HepG2 (cell line): Measurements from ENCODE around the gene CGNL1.

ENCODE experiments used
- CTCF ChIP-seq: sonication (generic); formaldehyde crosslinking; IDR thresholded peaks from 2 replicates; pipeline ENCODE4 v1.5.0; 2020; ENCODE audit warnings: mild to moderate bottlenecking, missing genetic modification reagents, moderate library complexity
- E2F5 ChIP-seq: sonication (generic); formaldehyde crosslinking; conservative IDR thresholded peaks from 2 replicates; pipeline ENCODE4 v1.4.0; 2020; ENCODE audit warnings: missing genetic modification reagents
- EP300 ChIP-seq, 3 experiments: sonication (generic) in 1 of 3; formaldehyde crosslinking in 1 of 3; IDR thresholded peaks; 2 replicates each; pipeline versions ENCODE4 v1.5.1 to v1.6.1; 2011 to 2020; ENCODE audit warnings: low read depth in 2 of 3, low read length in 2 of 3, borderline replicate concordance in 1 of 3, improper control_type of control experiment in 1 of 3, mild to moderate bottlenecking in 1 of 3, missing genetic modification reagents in 1 of 3, moderate library complexity in 1 of 3
- JUND ChIP-seq: sonication (generic); formaldehyde crosslinking; IDR thresholded peaks from 2 replicates; pipeline ENCODE4 v1.8.0; 2022; ENCODE audit warnings: mild to moderate bottlenecking, missing genetic modification reagents
- KDM5A ChIP-seq: fragments of 200-600 bp; sonication (generic); IDR thresholded peaks from 2 replicates; pipeline ENCODE4 v1.7.0; 2018; ENCODE audit warnings: antibody characterized with exemption, mild to moderate bottlenecking, low read length, borderline replicate concordance
- POLR2AphosphoS5 ChIP-seq: IDR thresholded peaks from 2 replicates; pipeline ENCODE4 v1.6.1; 2012; ENCODE audit warnings: low read depth, low read length
- REST ChIP-seq, 2 experiments: IDR thresholded peaks; 2 replicates each; pipeline ENCODE4 v1.6.1; 2011 to 2012; ENCODE audit warnings: low read length in 2 of 2, borderline replicate concordance in 1 of 2, low read depth in 1 of 2, mild to moderate bottlenecking in 1 of 2, moderate library complexity in 1 of 2
- SP1 ChIP-seq, 2 experiments: fragments of 450-650 bp in 1 of 2; sonication (generic) in 1 of 2; formaldehyde crosslinking in 1 of 2; IDR thresholded peaks; 2 replicates each; pipeline versions ENCODE4 v1.4.0 to v1.6.1; 2016 to 2020; ENCODE audit warnings: missing genetic modification reagents in 1 of 2
- SUZ12 ChIP-seq: fragments of 150-350 bp; IDR thresholded peaks from 2 replicates; pipeline ENCODE4 v1.6.1; 2014; ENCODE audit warnings: low read depth, low read length
- TCF7 ChIP-seq: sonication (generic); IDR thresholded peaks from 2 replicates; pipeline ENCODE4 v1.6.1; 2016; ENCODE audit warnings: antibody characterized with exemption, low read depth
- ZNF331 ChIP-seq: sonication (generic); formaldehyde crosslinking; IDR thresholded peaks from 2 replicates; pipeline ENCODE4 v1.4.0; 2020; ENCODE audit warnings: missing genetic modification reagents
- TF ChIP-seq, protein P1 (sequence below): sonication (generic); formaldehyde crosslinking; IDR thresholded peaks from 2 replicates; pipeline ENCODE4 v1.4.0; 2020; ENCODE audit warnings: missing genetic modification reagents
- TF ChIP-seq, protein P2 (sequence below): sonication (generic); formaldehyde crosslinking; IDR thresholded peaks from 2 replicates; pipeline ENCODE4 v1.4.0; 2020; ENCODE audit warnings: missing genetic modification reagents
- TF ChIP-seq, protein P3 (sequence below): IDR thresholded peaks from 2 replicates; pipeline ENCODE4 v1.6.1; 2012; ENCODE audit warnings: low read depth, low read length, improper control_type of control experiment

DNA sequence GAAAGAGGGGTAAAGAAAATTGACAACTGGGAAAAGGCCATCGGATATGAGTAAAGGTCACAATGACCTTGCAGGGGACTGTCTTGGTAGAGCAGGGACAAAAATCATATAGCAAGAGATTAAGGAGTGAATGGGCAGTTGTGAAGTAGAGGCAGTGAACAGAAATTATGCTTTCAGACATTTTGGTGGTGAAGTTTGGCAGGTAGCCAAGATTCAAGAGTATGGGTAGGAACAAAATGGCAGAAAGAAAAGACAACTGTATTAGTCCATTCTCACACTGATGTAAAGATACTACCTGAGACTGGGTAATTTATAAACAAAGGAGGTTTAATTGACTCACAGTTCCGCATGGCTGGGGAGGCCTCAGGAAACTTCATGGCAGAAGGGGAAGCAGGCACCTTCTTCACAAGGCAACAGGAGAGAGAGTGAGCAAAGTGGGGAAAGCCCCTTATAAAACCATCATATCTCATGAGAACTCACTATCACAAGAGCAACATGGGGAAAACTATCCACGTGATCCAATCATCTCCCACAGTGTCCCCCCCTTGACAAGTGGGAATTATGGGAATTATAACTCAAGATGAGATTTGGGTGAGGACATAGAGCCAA, 84.0 kb downstream of the CGNL1 start:
- TF ChIP-seq CTCF (CRISPR knock-in tag), result no peak
- TF ChIP-seq KDM5A, result no peak
- TF ChIP-seq REST (IDR thresholded peaks at IDR 0.05; ENCODE audit: borderline replicate concordance in 1 of 2, low read depth in 1 of 2, low read length in 2 of 2), result no peak
- TF ChIP-seq, protein P1, sequence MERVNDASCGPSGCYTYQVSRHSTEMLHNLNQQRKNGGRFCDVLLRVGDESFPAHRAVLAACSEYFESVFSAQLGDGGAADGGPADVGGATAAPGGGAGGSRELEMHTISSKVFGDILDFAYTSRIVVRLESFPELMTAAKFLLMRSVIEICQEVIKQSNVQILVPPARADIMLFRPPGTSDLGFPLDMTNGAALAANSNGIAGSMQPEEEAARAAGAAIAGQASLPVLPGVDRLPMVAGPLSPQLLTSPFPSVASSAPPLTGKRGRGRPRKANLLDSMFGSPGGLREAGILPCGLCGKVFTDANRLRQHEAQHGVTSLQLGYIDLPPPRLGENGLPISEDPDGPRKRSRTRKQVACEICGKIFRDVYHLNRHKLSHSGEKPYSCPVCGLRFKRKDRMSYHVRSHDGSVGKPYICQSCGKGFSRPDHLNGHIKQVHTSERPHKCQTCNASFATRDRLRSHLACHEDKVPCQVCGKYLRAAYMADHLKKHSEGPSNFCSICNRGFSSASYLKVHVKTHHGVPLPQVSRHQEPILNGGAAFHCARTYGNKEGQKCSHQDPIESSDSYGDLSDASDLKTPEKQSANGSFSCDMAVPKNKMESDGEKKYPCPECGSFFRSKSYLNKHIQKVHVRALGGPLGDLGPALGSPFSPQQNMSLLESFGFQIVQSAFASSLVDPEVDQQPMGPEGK (CRISPR knock-in tag), result no peak
- no peak for TF ChIP-seq EP300 (IDR thresholded peaks at IDR 0.05; ENCODE audit: low read depth in 2 of 2, low read length in 2 of 2)
- TF ChIP-seq EP300 (CRISPR knock-in tag; IDR thresholded peaks at IDR 0.05; ENCODE audit: borderline replicate concordance), result no peak
- no peak for TF ChIP-seq POLR2AphosphoS5
- no peak for TF ChIP-seq JUND (CRISPR knock-in tag)
- TF ChIP-seq E2F5 (CRISPR knock-in tag), result no peak
- TF ChIP-seq, protein P2, sequence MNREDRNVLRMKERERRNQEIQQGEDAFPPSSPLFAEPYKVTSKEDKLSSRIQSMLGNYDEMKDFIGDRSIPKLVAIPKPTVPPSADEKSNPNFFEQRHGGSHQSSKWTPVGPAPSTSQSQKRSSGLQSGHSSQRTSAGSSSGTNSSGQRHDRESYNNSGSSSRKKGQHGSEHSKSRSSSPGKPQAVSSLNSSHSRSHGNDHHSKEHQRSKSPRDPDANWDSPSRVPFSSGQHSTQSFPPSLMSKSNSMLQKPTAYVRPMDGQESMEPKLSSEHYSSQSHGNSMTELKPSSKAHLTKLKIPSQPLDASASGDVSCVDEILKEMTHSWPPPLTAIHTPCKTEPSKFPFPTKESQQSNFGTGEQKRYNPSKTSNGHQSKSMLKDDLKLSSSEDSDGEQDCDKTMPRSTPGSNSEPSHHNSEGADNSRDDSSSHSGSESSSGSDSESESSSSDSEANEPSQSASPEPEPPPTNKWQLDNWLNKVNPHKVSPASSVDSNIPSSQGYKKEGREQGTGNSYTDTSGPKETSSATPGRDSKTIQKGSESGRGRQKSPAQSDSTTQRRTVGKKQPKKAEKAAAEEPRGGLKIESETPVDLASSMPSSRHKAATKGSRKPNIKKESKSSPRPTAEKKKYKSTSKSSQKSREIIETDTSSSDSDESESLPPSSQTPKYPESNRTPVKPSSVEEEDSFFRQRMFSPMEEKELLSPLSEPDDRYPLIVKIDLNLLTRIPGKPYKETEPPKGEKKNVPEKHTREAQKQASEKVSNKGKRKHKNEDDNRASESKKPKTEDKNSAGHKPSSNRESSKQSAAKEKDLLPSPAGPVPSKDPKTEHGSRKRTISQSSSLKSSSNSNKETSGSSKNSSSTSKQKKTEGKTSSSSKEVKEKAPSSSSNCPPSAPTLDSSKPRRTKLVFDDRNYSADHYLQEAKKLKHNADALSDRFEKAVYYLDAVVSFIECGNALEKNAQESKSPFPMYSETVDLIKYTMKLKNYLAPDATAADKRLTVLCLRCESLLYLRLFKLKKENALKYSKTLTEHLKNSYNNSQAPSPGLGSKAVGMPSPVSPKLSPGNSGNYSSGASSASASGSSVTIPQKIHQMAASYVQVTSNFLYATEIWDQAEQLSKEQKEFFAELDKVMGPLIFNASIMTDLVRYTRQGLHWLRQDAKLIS (CRISPR knock-in tag), result no peak
- TF ChIP-seq ZNF331, result no peak
- no peak for TF ChIP-seq SUZ12
- TF ChIP-seq, protein P3, sequence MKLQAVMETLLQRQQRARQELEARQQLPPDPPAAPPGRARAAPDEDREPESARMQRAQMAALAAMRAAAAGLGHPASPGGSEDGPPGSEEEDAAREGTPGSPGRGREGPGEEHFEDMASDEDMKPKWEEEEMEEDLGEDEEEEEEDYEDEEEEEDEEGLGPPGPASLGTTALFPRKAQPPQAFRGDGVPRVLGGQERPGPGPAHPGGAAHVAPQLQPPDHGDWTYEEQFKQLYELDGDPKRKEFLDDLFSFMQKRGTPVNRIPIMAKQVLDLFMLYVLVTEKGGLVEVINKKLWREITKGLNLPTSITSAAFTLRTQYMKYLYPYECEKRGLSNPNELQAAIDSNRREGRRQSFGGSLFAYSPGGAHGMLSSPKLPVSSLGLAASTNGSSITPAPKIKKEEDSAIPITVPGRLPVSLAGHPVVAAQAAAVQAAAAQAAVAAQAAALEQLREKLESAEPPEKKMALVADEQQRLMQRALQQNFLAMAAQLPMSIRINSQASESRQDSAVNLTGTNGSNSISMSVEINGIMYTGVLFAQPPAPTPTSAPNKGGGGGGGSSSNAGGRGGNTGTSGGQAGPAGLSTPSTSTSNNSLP, result no peak
- no peak for TF ChIP-seq TCF7
- TF ChIP-seq SP1 (IDR thresholded peaks at IDR 0.05), result no peak
- TF ChIP-seq SP1 (CRISPR knock-in tag; IDR thresholded peaks at IDR 0.05), result no peak
